C1 segment of cervical spinal cord (tissue), 14 donors: ENCODE results near the gene PTGS2.

Experiments used
- DNase-seq, 14 donors: peaks; one replicate each; lab custom pipeline; 2025; lab: John Stamatoyannopoulos, UW

The PTGS2 gene

GRCh38 chr1:186680245-186681061 is at the start of gene PTGS2:
Gene PTGS2, minus strand, starts transcription at chr1:186680423. Its CDS starts 133 bp downstream, at chr1:186680290.
- peak in 10 of 14 donors; percentile 10 to 54 (median 36) for DNase-seq

GRCh38 chr1:186722711-186723309 is 42.6 kb upstream of the PTGS2 start:
- DNase-seq: no peak

- no peak for DNase-seq
Observed at GRCh38 chr1:186717286-186717685, 37.1 kb upstream of the PTGS2 start.

DNA sequence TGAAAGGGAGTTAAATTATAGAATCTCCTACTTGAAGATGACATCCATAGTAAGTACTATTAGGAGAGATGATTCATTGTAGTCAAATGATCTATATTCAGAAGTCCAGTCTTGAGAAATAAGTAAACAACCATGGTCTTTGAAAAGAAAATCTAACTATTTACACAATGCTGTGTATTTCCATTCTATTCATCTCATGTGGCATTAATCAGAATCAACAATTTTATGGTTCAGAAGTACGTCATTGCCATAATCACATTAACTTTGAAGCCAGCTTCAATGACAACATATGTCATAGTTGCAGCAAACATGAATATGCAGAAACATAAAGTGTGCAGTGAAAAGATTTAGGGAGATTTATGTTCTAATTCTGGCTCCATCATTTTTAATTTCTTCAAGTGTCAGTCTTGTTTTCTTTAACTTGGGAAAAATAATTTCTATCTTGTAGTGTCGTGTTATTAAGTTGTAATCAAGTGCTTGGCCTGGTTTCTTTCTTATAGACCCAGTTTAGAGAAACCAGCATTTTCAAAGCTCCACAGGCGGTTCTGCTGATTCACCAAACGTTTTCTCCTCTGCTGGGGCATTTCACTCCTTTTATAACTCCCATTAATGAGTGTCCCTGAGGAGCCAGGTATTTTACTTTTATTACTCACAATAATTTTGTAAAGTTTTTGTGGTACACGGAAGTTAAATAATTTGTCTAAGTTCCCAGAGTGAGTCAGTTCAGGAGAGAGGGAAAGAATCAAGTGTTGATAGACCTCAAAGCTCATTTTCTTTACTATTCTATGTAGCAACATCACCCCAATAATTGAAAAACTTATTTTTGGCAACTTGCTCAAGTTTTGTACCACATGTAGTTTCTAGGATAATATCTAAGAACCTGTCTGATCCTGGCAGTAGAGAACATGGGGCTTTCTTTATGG is 35.9 kb upstream of the PTGS2 start:
- no peak for DNase-seq

DNA sequence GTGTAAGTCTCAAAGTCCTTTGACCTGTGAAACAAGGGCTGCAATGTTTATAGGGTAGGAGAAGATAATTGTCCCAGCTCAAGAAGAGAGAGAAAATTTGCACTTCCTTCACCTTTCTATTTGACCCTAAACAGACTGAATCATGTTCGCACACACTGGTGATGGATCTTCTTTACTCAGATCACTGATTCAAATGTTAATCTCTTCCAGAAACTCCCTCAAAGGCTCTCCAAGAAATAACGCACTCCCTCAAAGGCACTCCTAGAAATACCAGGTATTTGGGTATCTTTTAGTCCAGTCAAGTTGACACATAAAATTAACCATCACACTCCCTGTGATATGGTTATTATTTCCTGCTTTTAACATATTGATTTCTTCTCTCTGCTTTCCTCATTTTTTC is 30.5 kb upstream of the PTGS2 start:
- no peak for DNase-seq

- no peak for DNase-seq
Observed at GRCh38 chr1:186708694-186709097, 28.5 kb upstream of the PTGS2 start.

- no peak for DNase-seq
Observed at GRCh38 chr1:186703209-186703766, 23.1 kb upstream of the PTGS2 start.

GRCh38 chr1:186700722-186701121 is 20.5 kb upstream of the PTGS2 start:
- DNase-seq: no peak

DNA sequence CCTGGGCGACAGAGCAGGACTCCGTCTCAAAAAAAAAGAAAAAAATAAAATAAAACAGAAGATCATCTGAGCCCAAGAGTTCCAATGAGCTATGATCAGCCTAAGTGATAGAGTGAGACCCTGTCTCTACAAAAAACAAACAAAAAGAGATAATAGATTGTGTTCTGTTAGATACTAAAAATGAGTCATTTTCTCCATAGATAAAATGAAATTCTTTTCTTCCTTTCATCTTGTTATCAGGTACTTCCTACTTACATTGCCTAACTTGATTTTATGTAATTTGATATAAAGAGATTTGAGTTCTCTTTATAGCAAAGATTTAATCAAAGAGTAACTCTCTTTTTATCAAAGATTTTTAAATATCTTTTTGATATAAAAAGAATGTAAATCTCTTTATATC is 19.3 kb upstream of the PTGS2 start:
- no peak for DNase-seq

DNA sequence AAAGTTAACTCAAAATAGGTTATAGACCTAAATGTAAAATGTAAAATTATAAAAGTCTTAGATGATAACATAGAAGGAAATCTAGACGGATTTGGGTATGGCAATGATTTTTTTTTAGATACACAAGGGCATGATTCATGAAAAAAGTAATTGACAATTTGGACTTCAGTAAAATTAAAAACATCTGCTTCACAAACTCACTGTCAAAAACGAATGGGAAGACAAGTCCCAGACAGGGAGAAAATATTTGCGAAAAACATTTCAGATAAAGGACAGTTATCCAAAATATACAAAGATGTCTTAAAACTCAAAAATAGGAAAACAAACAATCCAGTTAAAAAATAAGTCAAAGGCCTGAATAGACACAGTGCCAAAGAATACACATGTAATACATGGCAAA is 9.7 kb upstream of the PTGS2 start:
- no peak for DNase-seq

DNA sequence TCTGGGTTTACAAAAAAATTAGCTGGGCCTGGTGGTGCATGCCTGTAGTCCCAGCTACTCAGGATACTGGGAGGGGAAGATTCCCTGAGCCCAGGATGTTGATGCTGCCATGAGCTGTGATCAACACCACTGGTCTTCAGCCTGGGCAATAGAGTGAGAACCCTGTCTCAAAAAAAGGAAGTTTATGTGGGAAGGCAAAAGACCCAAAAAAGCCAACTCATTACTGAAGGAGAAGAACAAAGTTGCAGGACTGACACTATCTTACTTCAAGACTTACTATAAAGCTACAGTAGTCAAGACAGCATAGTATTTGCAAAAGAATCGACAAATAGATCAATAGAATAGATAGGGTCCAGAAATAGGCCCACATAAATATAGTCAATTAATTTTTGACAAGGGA is 9.2 kb upstream of the PTGS2 start:
- DNase-seq: no peak

- no peak for DNase-seq
Observed at GRCh38 chr1:186683652-186684410, 3.6 kb upstream of the PTGS2 start.

- DNase-seq: no peak
Observed at GRCh38 chr1:186682736-186683135, 2.5 kb upstream of the PTGS2 start.

DNA sequence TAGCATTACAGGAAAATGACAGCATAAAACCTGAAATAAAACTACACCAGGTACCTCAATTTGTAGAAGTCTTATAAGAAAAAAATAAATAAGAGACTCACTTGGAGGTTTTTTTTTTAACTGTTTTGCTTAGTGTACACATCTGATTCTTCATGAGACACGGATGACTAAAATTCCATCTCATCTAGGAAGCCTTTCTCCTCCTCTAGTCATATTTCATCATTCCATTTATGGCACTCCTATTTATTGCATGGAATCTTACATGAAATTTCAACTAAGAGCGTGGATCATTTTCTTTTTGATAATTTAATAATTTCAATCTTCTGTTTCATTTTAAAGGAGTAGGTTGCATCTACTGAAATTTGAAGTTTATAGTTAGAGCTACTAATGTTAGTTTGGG is 1.6 kb upstream of the PTGS2 start:
- no peak for DNase-seq

DNA sequence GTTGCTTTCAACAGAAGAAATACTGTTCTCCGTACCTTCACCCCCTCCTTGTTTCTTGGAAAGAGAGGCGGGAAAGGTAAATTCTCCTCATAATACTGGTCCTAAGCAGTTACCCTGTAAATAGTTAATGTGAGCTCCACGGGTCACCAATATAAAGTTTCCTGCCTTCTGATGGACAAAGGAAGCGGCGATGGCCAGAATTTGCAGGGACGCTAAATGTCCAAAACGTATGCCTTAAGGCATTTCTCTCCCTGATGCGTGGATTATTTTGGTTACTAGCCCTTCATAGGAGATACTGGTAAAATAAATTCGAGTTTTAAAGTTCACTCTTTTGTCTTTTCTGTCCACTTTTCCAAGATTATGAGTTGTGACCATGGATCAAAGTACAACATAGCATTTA is 898 bp upstream of the PTGS2 start:
- DNase-seq: no peak

DNA sequence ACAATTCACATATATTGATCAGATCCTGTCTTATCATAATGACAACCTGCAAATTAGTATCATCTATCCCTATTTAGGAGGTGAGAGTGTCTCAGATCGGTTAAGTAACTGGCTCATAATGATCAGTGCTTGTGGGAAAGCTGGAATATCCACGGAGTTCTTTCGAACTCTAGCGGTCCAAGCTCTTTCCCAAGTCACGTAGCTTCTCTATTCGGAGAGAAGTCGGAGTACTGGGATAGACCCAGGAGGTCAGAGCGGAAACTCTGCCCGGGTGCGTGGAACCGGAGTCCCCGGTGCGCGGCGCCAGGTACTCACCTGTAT is 339 bp downstream of the PTGS2 start:
- no peak for DNase-seq

GRCh38 chr1:186678155-186678554 is 2.1 kb downstream of the PTGS2 start:
- DNase-seq: no peak

DNA sequence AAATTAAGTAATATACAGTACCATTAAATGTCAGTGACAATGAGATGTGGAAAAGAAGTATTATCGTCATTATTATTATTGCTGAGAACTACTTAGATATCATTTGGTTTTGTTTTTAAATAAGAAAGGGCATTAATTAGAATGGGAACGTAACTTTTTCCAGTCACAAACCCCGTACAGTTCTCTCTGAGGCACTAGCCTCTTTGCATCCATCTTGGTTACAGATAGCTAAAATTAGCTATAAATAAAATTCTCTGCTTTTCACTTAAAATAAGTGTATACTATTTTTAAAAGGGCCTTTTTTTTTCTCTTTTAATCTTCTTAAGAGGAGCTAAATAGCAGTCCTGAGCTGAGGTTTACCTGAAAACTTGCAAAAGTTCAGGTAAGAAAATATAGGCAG is 7.6 kb downstream of the PTGS2 start:
- DNase-seq: no peak

DNA sequence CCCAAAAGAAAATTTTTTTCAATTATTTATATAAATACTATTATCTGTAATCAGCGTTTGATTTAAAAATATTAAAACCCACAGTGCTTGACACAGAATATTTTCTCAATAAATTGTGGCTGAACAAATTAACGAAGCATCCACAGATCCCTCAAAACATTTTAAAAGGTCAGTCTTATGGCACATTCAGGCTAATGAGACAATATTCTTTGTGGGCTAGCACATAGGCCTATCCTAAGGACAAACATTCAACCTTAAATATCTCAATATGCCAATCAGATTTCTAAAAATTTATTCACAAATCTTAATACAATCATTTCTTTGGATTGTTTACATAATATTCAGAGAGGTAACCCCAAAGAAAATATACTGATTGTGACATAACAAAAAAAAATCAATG is 8.1 kb downstream of the PTGS2 start:
- DNase-seq: no peak

- no peak for DNase-seq
Observed at GRCh38 chr1:186671136-186671825, 8.9 kb downstream of the PTGS2 start.
